Stimulated activated CD8-positive, alpha-beta memory T cell treated with anti-CD3 and anti-CD28 coated beads, Interleukin-12 subunit alpha, Interleukin-12 subunit beta, amount 100 ng/mL, for 24 hours (primary cell): ENCODE results near the gene DDT.
A peak's percentile ranks its signal among the peaks of the same experiment; 100 is the strongest.
"Not testable (repeated sequence)": the region's sequence is repeated elsewhere in the genome, so short reads cannot be mapped to it uniquely, and the experiment has no call there.

ENCODE experiments used
- DNase-seq: peaks from one replicate; pipeline ENCODE4 v3.0.0-alpha.2; 2020; ENCODE audit errors: extremely low read depth

Gene DDT

DNA sequence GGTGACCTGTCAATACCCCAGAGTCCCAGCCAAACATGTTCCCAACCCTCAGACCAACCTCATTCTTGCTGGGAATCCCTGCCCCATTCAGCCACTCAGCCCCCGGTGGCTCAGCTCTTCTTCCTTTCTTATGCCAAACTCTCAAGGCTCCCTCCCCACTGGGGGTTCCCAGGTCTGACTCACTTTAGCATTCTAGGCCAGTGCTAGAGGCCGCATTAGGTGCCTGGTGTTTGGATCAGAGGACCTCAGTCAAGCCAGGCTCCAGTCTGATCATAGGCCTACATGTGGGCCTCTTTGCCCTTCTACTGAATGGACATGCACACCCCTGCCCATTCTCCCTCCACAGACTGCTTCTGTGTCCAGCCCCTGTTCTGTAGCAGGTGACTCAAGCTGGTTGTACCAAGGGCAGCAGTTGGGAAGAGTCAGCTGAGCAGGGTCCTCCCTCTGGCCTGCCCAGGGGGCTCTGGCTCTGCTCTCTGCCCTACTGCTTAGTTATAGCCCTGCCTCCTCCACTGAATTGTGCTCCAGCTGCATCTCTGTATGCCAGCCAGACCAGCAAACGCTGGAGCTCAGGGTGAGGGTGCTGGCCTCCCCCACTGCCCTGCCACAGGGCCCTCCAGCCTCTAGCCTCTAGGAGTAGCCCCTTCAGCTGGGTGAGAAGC lies 15.5 kb upstream of the DDT start:
- DNase-seq = not testable (repeated sequence)

DNA sequence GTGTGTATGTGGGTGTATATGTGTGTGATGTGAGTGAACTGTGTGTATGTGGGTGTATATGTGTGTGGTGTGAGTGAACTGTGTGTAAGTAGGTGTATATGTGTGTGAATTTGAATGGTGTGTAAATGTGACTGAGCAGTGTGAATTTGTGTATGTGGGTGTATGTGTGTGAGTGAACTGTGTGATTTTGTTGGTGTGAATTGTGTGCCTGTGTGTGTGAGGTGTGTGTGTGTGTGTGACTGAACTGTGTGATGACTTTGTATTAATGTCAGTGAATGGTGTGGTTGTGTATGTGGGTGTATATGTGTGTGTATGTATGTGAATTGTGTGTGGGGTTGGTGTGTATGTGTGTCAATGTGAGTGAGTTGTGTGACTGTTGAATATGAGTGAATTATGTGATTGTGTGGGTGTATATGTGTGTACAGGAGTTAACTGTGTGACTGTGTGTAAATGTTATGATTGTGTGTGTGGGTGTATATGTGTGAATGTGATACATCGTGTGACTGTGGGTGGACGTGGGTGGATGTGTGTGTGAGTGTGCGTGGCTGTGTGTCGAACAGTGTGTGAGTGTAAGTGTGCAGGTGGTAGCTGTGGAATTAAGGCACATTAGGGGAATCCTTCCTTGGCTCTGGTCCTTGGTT lies 12.4 kb upstream of the DDT start:
- DNase-seq = not testable (repeated sequence)

DNA sequence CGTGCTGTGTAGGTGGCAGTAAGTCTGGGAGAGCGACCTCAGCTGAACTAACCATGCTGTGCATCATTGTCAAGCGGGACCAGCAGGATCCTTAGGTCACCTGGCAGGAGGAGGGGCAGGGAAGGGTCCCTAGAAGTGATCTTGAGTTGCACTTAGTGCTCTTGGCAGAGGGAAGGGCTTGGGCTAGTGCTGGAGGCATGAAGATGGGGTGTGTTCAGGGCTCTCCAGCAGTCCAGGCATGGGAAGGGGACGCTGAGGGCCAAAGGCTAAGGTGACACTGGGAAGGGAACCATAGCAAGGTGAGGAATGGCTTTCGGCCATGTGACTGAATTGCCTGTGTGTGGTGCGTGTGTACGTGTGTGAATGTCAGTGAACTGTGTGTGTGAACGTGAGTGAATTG lies 11.8 kb upstream of the DDT start:
- not testable (repeated sequence) for DNase-seq

DNA sequence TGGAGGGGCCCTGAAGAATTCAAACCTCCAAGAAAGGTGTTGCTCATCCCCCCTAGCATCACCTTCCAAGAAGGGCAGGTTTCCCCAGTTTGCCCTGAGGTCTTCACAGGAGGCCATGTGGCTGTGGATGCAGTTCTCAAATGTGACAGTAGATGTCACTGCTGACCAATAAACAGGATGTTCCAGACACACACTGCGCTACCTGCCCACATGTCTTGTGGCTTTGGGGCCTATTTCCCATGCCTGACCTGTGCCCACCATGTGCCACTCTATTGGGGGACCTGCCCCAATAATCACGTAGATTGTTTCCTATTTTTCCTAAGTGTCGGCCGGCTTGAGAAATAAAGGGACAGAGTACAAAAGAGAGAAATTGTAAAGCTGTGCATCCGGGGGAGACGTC lies 10.2 kb upstream of the DDT start:
- no peak for DNase-seq

DNA sequence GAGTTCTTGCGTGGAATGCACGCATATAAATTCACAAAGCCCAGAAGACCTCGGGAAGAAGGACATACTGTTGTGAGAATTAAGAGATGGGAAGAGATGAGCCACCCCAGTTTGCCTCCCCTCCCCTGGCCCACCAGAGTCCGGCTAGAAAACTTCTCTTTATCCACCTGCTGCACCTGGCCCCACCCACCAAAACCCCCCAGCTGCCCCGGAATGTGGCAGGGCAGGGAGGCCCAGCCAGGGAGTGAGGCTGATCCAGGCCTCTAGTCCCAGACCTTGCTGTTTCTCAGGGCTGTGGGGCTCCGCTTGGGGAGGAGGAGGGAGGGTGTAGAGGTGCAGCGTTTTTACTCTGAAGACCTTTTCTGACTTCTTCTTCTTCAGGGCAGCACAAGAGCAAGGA lies 6.3 kb upstream of the DDT start:
- DNase-seq = not testable (repeated sequence)

DNA sequence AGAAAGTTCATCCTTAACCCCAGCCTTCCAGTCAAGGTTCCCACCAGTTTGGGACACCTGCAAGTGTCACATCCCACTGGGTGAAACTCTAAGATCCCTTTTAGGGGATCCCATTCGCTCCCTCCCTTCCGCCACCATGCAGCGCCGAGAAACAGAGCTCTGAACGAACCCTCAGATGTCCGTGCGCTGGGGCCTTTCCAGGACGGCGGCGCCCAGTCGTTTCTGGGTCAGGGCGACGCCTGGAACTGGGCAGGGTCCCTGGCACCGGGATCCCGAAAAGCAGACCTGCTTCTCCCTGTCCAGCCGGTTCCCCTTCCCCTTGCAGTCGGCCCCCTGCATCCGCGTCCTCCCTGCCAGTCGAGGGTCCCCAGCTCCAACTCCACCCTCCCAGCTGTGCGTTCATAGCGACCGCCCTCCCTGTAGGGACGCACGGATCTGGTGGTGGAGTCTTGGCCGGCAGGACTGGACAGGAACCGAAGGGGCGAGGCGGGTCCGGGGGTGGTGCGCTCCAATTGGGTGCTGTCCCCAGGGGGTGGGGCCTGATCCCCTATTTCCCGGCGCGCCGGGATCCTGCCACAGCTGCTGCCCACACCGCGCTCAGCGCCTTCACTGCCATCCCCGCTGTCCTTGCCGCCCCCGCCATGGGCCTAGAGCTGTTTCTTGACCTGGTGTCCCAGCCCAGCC lies 5.5 kb upstream of the DDT start, which contains the start of gene GSTT2:
TSS of gene GSTT2 (plus strand) at position 578 of the 684 bp plus-strand sequence.
- not testable (repeated sequence) for DNase-seq

DNA sequence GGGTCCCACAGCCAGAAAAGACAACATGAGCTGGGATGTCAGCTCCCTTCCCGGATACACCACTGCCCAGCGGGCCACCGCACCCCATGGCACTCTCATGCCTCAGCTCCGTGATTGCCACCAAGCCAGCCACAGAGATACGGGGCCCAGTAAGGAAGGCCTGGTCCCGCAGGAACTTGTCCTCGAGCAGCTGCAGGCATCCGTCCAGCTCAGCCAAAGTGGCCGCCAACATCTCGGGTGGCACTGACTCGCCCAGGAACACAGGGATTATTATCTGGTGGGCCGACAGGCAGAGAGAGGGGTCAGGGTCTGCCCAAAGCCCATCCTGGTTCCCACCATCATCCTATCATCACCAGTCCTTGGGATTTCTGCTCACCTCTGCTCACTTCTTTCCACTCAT lies 3.1 kb upstream of the DDT start:
- DNase-seq = not testable (repeated sequence)

DNA sequence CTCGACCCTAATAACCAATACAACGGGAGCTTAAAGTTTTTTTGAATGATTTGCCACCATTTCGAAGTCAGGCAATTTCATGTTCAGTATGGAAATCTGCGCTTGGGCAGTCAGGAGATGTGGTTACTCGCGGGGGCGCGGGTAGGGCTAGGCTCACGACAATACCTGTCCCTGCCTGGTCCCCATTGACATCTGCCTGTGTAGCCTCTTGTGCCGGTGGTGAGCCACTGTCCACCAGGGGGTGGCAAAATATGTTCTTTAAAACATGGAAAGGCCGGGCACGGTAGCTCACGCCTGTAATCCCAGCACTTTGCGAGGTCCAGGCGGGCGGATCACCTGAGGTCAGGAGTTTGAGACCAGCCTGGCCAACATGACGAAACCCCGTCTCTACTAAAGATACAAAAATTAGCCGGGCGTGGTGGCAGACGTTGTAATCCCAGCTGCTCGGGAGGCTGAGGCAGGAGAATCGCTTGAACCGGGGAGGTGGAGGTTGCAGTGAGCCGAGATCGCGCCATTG lies 653 bp upstream of the DDT start:
- DNase-seq = not testable (repeated sequence)

DNA sequence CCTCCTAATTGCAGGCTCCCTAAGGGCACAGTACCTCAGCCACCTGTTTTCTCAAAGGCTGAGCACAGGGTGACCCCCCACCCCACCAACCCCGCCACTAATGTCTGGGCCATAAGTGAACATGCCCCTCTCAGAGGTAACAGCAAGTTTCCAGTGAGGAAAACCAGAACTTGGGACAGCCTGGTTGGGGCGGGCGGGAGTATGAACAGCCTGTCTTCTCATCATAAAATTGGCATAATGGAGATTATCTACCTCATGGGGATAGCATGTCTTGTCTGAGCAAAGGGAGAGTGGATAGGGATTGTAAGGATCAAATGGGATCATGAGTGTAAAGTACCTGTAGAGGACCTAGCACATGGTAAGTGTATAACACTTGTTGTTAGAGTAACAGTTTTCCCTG lies 2.3 kb downstream of the DDT start:
- not testable (repeated sequence) for DNase-seq

DNA sequence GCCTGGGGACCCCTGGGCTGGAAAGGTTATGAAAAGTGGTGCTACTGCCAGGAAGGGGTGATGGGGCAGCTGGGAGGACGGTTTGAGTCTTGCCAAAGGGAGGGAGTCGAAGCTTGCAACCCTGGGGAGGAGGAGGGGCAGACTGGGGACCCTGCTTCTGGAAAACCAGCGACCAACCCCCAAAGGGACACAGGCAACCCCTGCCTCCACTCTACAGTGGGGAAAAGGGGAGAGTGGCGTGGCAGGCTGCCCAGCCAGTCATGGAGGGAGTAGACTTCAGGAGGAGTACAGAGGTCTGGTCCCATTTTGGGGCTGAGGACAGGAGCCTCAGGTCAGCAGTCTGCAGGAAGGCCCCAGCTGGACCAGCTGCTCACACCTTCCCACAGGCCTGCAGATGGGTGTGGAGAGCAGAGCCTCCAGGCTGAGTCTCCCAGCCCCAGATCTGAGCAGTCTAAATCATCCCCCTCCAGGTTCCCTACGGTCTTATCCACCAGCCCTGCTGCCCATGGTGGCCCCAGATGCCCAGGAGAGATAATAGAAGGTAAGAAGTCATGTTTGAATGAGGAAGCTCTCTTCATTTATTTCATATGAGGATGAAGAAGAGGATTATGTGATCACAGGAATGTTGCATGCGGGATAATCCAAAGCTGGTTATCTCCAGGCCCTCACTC lies 3.3 kb downstream of the DDT start:
- DNase-seq = no peak

DNA sequence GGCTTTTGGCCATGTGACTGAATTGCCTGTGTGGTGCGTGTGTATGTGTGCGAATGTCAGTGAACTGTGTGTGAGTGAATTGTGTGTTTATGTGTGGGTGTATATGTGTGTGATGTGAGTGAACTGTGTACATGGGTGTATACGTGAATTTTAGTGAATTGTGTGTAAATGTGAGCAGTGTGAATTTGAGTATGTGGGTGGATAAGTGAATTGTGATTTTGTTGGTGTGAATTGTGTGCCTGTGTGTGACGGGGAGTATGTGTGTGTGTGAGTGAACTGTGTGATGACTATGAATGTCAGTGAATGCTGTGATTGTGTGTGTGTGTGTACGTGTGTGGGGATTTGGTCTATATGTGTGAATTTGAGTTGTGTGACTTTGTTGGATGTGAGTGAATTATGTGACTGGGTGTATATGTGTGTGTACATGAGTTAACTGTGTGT lies 4.0 kb downstream of the DDT start:
- DNase-seq = no peak

DNA sequence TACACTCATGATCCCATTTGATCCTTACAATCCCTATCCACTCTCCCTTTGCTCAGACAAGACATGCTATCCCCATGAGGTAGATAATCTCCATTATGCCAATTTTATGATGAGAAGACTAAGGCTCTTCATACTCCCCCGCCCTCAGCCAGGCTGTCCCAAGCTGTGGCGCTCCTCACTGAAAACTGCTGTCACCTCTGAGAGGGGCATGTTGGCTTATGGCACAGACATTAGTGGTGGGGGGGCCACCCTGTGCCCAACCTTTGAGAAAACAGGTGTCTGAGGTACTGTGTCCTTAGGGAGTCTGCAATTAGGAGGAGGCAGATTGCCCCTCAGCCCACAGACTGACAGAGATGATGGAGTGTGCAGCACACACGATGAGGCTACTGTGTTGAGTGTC lies 5.2 kb downstream of the DDT start:
- DNase-seq = no peak

DNA sequence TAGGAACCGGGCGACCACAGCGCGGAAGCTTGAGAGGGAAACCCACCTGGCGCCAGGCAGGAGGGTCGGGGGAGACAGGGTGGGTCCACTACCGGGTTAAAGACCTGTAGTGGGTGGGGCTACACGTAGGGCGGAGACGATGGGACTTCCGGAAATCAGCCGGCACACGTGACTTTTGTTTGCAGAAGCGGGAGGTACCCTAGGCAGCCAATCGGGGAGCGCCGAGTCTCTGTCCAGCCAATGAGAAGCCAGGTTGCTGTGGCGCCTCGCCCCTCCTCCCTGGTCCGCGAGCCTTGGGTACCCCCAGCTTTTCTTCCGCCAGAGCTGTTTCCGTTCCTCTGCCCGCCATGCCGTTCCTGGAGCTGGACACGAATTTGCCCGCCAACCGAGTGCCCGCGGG lies 7.7 kb downstream of the DDT start, which contains the start of gene DDTL:
TSS of gene DDTL (plus strand) at position 321 of the 400 bp plus-strand sequence. CDS start at position 348, 27 bp downstream.
- DNase-seq = not testable (repeated sequence)

DNA sequence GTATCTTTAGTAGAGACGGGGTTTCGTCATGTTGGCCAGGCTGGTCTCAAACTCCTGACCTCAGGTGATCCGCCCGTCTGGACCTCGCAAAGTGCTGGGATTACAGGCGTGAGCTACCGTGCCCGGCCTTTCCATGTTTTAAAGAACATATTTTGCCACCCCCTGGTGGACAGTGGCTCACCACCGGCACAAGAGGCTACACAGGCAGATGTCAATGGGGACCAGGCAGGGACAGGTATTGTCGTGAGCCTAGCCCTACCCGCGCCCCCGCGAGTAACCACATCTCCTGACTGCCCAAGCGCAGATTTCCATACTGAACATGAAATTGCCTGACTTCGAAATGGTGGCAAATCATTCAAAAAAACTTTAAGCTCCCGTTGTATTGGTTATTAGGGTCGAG lies 8.1 kb downstream of the DDT start:
- not testable (repeated sequence) for DNase-seq

DNA sequence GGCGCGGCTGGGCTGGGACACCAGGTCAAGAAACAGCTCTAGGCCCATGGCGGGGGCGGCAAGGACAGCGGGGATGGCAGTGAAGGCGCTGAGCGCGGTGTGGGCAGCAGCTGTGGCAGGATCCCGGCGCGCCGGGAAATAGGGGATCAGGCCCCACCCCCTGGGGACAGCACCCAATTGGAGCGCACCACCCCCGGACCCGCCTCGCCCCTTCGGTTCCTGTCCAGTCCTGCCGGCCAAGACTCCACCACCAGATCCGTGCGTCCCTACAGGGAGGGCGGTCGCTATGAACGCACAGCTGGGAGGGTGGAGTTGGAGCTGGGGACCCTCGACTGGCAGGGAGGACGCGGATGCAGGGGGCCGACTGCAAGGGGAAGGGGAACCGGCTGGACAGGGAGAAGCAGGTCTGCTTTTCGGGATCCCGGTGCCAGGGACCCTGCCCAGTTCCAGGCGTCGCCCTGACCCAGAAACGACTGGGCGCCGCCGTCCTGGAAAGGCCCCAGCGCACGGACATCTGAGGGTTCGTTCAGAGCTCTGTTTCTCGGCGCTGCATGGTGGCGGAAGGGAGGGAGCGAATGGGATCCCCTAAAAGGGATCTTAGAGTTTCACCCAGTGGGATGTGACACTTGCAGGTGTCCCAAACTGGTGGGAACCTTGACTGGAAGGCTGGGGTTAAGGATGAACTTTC lies 13.0 kb downstream of the DDT start, which contains the start of gene GSTT2B:
TSS of gene GSTT2B (minus strand) at position 112 of the 688 bp plus-strand sequence. CDS start at position 48, 64 bp downstream.
- DNase-seq = not testable (repeated sequence)

DNA sequence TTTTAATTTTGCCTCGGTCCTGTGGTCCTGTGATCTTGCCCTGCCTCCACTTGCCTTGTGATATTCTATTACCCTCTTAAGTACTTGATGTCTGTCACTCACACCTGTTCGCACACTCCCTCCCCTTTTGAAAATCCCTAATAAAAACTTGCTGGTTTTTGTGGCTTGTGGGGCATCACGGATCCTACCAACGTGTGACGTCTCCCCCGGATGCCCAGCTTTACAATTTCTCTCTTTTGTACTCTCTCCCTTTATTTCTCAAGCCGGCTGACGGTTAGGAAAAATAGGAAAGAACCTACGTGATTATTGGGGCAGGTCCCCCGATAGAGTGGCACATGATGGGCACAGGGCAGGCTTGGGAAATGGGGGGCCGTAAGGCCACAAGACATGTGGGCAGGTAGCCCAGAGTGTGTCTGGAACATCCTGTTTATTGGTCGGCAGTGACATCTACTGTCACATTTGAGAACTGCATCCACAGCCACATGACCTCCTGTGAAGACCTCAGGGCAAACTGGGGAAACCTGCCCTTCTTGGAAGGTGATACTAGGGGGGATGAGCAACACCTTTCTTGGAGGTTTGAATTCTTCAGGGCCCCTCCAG lies 17.8 kb downstream of the DDT start:
- DNase-seq = peak; percentile 37

DNA sequence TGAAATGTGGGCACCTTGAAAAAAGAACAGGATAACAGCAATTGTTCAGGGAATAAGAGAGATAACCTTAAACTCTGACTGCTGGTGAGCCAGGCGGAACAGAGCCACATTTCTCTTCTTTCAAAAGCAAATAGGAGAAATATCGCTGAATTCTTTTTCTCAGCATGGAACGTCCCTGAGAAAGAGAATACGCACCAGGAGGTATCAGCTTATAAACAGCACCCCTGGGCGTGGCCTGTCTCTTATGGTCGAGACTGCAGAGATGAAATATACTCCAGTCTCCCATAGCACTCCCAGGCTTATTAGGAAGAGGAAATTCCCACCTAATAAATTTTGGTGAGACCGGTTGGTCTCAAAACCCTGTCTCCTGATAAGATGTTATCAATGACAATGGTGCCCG lies 18.4 kb downstream of the DDT start:
- DNase-seq = not testable (repeated sequence)

DNA sequence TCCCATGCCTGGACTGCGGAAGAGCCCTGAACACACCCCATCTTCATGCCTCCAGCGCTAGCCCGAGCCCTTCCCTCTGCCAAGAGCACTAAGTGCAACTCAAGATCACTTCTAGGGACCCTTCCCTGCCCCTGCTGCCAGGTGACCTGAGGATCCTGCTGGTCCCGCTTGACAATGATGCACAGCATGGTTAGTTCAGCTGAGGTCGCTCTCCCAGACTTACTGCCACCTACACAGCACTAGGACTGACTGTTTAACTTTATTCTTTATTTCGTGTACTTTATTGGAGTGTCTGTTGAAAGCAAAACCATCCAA lies 19.3 kb downstream of the DDT start:
- DNase-seq = not testable (repeated sequence)

DNA sequence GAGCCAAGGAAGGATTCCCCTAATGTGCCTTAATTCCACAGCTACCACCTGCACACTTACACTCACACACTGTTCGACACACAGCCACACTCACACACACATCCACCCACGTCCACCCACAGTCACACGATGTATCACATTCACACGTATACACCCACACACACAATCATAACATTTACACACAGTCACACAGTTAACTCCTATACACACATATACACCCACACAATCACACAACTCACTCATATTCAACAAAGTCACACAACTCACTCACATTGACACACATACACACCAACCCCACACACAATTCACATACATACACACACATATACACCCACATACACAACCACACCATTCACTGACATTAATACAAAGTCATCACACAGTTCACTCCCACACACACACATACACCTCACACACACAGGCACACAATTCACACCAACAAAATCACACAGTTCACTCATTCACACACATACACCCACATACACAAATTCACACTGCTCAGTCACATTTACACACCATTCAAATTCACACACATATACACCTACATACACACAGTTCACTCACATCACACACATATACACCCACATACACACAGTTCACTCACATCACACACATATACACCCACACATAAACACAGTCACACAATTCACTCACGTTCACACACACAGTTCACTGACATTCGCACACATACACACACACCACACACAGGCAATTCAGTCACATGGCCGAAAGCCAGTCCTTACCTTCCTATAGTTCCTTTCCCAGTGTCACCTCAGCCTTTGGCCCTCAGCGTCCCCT lies 19.8 kb downstream of the DDT start:
- DNase-seq = not testable (repeated sequence)

DNA sequence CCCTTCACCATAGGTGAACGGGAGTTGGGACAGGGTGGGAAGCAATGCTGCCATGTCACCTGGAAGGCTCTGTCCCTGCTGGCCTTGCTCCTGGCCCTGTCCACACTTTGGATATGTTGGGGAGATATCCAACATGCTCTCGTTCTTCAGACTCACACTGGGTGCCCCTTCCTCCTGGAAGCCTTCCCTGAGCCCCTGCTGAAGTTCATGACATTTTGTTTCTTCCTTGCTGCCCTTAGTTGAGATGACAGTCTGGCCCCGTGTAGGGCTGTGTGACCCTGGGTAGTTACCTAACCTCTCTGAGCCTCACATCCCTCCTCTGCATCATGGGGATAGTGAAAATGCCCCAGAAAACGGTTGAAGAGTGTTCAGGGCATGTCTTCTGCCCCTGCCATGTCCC lies 20.8 kb downstream of the DDT start:
- not testable (repeated sequence) for DNase-seq
